CD1c-positive myeloid dendritic cell (primary cell): ENCODE data around the gene PRKAG2.
"Not testable (repeated sequence)": the region's sequence is repeated elsewhere in the genome, so short reads cannot be mapped to it uniquely, and the experiment has no call there.

Source experiments
- DNase-seq: peaks from one replicate; pipeline ENCODE4 v3.0.0-alpha.2; 2016; ENCODE audit errors: extremely low spot score

Gene PRKAG2

DNA sequence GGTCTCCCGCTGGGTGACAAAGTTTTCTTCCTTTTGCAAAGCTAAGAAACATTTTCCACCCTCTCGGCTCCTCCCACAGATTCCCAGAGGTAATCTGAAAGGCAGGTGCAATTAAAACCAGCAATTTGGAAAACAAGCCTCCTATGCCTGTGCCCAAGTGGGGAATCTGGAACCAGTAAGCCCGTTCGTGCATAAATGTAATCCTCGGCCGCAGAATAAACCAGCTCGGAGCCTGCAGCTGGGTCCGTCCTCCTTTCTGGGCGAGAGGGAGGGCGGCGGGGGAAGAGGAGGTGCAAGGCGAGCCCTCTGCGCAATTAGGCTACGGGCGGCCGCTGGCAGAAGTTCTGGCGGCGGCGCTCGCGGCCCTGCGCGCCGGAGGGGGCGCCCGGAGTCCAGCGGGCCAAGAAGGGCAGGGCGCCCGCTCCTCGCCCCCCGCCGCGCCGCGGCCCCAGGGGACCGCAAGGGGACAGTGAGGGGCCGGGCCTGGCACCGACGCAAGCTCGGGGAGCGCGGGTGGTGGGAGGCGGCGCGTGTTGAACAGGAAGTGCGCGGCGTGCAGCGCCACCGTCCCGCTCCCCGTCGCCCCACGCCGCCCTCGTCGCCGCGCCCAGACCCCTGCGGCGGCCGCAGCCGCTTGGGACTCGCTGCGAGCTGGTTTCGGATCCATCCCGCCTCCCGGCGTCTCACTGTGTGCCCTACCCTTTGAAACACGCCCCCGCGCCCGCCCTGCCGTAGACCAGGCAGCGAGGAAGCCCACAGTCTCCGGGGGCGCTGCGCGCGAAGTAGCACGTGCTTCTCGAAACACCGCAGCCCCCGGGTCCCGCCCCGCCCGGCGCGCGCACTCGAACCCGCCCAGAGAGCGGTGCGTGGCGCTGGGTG is at the start of gene PRKAG2:
TSS of gene PRKAG2 (minus strand) at position 217 of the 879 bp plus-strand sequence. CDS start 495 bp downstream, outside the sequence.
- DNase-seq, result peak; percentile 91

GRCh38 chr7:151926336-151926712 is 49.4 kb upstream of the PRKAG2 start:
- no peak for DNase-seq

DNA sequence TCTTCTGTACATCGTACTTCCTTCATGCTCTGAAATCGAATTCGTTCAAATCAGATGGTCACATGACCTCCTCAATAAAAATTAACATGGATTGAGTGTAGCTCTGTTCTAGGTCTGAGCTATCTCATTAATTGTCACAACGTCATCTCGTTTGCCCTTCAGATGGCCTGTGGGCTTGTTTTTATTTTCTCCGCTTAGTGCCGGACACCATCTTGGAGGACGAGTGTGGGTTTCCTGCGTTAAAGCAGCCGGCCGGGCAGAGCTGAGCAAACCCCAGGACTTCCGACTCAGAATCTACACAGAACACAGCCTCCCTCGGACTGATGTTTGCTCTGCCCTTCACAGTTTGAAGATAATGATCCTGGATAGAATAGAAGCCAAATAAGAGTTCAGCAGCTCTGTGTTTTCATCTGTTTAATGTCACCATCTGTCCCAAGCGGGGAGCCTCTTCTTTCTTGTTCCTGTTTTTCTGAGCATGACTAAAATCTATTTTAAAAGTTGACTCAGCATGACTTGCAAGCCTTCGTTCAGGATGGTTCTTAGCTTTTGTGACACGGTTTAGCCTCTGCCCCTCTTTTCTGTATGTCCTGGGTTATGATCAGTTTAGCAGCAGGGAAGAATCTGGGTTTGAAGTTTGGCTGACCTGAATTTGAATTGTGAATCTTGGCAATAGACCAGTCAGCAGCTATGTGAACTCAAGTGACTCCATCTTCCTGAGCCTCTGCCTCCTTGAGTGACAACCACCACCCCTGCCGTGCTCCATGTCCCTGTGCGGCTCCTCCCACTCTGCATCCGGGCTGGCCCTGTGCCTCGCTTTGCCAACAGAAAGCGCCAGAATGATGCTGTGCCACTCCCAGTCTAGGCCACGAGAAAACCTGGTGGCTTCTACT is 48.8 kb upstream of the PRKAG2 start:
- DNase-seq, result peak; percentile 90

- no peak for DNase-seq
These were observed 47.6 kb upstream of the PRKAG2 start for GRCh38 chr7:151924508-151924907.

DNA sequence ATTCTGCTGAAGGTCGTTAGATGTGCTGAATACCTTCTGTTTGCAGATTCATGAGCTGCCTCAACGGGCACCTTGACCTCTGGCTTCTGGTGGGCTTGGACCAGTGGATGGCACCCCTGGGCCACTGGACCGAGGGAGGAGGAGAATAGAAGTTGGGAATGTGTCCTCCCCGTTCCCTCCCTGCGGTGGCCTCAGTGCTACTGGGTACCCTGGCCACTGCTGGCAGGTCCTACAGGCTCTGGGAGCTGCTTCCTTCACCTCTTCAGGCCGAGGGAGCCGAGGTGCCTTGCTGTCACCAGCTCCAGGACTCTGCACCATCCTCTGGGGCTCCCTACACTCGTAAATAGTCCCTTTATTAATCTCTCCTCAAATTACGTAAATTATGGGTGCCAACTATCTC is 47.1 kb upstream of the PRKAG2 start:
- no peak for DNase-seq

- DNase-seq, result peak; percentile 95
These were observed 46.4 kb upstream of the PRKAG2 start for GRCh38 chr7:151923097-151923876.

DNA sequence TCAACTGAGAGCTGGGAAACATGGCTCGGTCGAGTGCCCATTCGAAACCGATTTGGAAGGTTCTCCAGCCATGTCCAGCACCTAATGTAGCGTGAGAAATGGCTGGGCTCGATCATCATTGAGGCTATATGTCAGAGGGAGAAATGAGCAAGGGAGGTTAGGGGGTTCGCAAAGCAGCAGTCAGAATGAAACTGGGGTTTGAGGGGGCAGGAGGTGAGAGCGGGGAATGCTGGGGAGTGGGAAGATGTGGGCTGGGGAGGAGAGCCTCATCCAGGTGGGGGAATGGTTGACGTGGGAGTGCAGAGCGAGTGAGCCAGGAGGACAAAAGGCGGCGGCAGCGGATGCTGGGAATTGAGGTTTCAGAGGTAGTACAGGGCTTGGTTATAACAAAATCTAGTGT is 44.5 kb upstream of the PRKAG2 start:
- no peak for DNase-seq

DNA sequence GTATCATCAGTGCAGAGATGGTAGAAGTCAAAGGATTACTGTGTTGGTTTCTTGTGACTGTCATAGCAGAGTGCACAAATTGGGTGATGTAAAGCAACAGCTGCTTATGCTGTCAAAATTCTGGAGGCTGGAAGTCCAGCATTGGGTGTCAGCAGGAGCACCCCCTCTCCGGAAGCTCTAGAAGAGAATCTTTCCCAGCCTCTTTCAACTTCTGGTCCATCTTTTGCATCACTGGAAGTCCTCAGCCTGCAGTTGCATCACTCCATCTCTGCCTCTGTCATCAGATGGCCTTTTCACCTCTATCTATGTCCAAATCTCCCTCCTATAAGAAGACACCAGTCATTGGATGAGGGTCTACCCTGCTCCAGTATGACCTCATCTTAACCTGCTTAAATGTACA is 43.6 kb upstream of the PRKAG2 start:
- peak; percentile 24 for DNase-seq

- DNase-seq, result no peak
These were observed 42.7 kb upstream of the PRKAG2 start for GRCh38 chr7:151919595-151919994.

- no peak for DNase-seq
These were observed 41.6 kb upstream of the PRKAG2 start for GRCh38 chr7:151918510-151918843.

- DNase-seq, result peak; percentile 72
These were observed 41.0 kb upstream of the PRKAG2 start for GRCh38 chr7:151917791-151918509.

DNA sequence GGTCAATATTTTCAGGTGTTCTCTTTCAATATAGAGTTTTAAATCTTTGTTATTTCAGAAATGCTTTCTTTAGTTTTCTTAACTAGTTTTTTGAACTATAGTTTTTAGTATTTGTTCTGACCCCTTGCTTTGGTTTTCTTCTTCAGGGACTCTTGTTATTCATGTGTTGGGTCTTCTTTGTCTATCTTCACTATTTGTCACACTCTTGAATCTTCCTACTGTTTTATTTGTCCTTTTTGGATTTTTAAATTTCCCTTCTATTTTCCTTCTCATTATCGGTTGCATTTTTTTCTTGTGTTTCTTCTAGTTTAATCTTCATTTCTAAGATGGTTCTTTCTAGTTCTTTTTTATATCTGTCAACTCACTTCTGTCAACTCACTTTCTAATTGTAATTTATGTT is 37.1 kb upstream of the PRKAG2 start:
- no peak for DNase-seq

- not testable (repeated sequence) for DNase-seq
These were observed 33.7 kb upstream of the PRKAG2 start for GRCh38 chr7:151910655-151911054.

- DNase-seq, result not testable (repeated sequence)
These were observed 30.2 kb upstream of the PRKAG2 start for GRCh38 chr7:151907115-151907514.

GRCh38 chr7:151905766-151906165 is 28.9 kb upstream of the PRKAG2 start:
- DNase-seq, result no peak

GRCh38 chr7:151905353-151905752 is 28.4 kb upstream of the PRKAG2 start:
- DNase-seq, result no peak

DNA sequence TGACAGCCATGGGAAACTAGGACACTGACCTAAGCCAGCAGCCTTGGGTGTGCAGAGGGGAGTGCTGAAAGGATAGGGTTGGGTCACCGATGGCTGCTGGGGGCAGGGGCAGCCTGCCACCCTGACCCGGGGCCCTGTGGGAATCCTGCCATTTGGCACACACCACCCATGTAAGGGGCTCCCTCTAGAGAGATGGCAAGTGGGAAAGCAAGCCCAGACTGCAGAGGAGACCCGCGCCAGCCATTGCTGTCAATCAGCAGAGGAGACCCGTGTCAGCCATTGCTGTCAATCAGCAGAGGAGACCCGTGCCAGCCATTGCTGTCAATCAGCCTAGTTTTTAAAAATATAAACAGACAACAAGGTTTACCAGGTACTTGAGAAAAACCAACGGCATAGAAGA is 27.4 kb upstream of the PRKAG2 start:
- DNase-seq, result no peak

DNA sequence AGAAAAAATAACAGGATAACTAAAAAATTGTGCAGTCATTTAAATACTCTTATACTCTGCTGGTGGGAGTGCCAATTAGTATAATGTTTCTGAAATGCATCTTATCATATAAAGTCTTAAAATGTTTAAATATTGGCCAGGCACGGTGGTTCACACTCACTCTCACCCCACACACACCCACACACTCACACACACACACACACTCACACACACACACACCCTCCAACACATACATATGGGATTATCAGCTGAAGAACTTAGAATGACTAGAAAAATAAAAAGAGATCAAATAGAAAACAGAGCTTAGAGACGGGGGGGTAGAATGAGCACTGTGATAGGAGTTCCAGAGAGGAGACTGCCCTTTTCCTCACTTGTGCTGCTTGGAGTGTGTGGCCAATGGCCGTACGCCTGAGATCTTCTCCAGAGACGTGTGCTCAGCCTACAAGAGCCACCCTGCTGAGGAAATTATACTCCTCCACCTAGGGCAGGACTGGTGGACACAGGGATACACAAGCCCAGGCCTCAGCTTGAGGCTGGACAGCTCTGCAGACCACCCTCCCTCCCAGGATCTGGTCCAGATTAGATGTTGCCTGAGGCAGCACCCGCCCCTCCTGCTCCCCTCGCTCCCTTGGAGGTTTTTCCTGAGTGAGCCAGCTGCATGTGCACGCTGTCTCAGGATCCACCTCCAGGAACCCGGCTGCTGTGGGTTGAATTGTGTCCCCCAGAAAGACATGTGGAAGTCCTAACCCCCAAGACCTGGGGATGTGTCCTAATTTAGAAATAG is 26.5 kb upstream of the PRKAG2 start:
- no peak for DNase-seq

DNA sequence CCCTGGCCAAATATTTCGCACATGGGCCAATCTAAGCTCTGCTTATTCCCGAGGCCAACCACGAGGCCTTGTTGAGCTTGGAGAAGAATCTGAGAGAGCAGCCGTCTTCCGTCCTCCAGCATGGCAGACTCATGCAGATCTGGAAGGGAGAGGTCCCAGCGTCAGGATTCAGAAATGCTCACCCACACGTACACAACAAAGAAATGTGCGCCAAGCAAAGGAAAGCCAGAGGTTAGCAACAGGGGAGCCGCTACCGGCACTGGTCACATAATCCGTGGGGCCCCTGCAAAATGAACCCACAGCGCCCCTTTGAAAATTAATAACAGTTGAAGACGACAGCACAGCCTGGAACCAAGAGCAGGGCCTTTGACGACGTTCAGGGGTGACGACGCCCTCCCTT is 25.4 kb upstream of the PRKAG2 start:
- no peak for DNase-seq

GRCh38 chr7:151901828-151902227 is 24.9 kb upstream of the PRKAG2 start:
- DNase-seq, result no peak
